ENCODE measurements around the gene SLC35C1. TPM values are rescaled to one million over a fixed set of nuclear protein-coding genes. Genes with fewer than 3 reads are reported as not detected.
A peak's percentile ranks its signal among the peaks of the same experiment; 100 is the strongest.

SLC35C1 gene
- total RNA-seq (1 to 10 TPM; 4.5 to 9.6 (median 6.1) TPM), polyA plus RNA-seq (10 to 100 TPM in 1 of 2 donors, 1 to 10 TPM in 1; 5.2 to 14.1 TPM)
- long read RNA-seq, donor 1, full-length matches to known transcripts: 15 of 18 reads
- long read RNA-seq, donor 1, partial matches to known transcripts: 3 of 18 reads
- long read RNA-seq, donor 1, other reads (novel, unspliced or antisense): 0 of 18 reads
- long read RNA-seq, donor 2, full-length matches to known transcripts: 13 of 19 reads
- long read RNA-seq, donor 2, partial matches to known transcripts: 5 of 19 reads
- long read RNA-seq, donor 2, other reads (novel, unspliced or antisense): 1 of 19 reads
- long read RNA-seq, donor 3, full-length matches to known transcripts: 23 of 31 reads
- long read RNA-seq, donor 3, partial matches to known transcripts: 6 of 31 reads
- long read RNA-seq, donor 3, other reads (novel, unspliced or antisense): 2 of 31 reads

DNA sequence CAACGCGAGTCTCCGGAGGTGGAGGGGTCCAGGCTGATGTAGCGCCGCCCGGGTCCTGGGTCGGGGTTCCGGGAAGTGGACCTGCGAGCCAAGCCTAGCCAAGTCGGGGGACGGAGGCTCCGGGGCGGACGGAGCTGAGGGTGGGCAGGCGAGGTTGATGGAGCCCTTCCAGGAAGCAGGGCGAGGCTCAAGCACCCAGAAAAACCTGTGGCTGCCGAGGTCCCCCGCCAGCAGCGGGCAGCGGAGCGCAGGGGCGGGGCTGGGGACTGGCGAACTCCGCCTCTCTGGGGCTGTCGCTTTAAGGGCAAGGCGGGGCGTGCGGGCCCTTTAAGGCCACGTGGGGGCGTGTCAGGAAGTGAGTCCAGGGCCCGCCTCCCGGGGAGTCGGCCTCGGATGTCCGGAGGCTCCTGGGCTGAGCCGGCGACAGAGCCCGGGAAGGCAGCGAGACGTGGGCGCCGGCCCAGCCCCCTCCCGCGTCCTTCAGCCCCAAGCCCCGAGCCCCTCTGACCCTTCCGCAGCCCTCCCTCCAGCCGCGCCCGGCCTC lies at the start of gene SLC35C1:
Gene SLC35C1, plus strand, starts transcription at position 389 of the 544 bp plus-strand sequence. CDS start 653 bp downstream, outside the sequence.
- H3K9me3 ChIP-seq: no peaks in the 10 kb centered on the region
- ATAC-seq: peak; percentile 94 to 98 (median 97)
- intact Hi-C loops (cut with DNase I): loop anchor here in 4 of 10 donors (1.0 to 5.0 kb wide), 4 partner anchors 37 to 42 kb away; partner anchors contain the start of gene CRY2 (in 3 of the 4)
- peak within 1 kb of the TSS; percentile 59 to 93 (median 90) for H3K27ac ChIP-seq
- H3K4me1 ChIP-seq: peaks cover 14 to 56% (median 39%) of the 10 kb centered on the region in 9 donors
- peak in 6 of 9 donors; percentile 11 to 57 (median 33) for TF ChIP-seq CTCF (IDR thresholded peaks at IDR 0.05)
- H3K36me3 ChIP-seq: peaks cover 0 to 35% (median 3%) of the 10 kb centered on the region in 9 donors
- peak within 1 kb of the TSS; percentile 53 to 95 (median 78) for H3K4me3 ChIP-seq
- peak; percentile 97 for DNase-seq
- WGBS, 2 donors: 0 to 1% methylated on average over 48 to 49 of the region's 49 CpGs
- no peaks in the 10 kb centered on the region for H3K27me3 ChIP-seq

- DNase-seq: peak in 1 of 2 donors; percentile 21
- no peaks in the 10 kb centered on the region for H3K36me3 ChIP-seq
- peaks cover 2 to 27% (median 22%) of the 10 kb centered on the region in 9 donors for H3K4me1 ChIP-seq
- intact Hi-C loops (cut with DNase I): no loop called here
- TF ChIP-seq CTCF (IDR thresholded peaks at IDR 0.05): no peak
- H3K27ac ChIP-seq: peak overlapping the region in 8 of 10 donors; percentile 18 to 67 (median 48)
- H3K4me3 ChIP-seq: no peak overlapping the region
- no peaks in the 10 kb centered on the region for H3K27me3 ChIP-seq
- peak in 2 of 8 donors; percentile 11 to 36 for ATAC-seq
- WGBS, 2 donors: 39 to 46% methylated on average over 13 to 14 of the region's 14 CpGs
- H3K9me3 ChIP-seq: no peaks in the 10 kb centered on the region
These were observed 49.6 kb upstream of the SLC35C1 start for GRCh38 chr11:45755281-45755859.

GRCh38 chr11:45756384-45757010 lies 48.5 kb upstream of the SLC35C1 start:
- WGBS, 2 donors: 71 to 77% methylated on average over 13 of the region's 13 CpGs

More at GRCh38 chr11:45756384-45757010, 48.5 kb upstream of the SLC35C1 start:
- H3K4me3 ChIP-seq: no peak overlapping the region
- H3K4me1 ChIP-seq: peaks cover 2 to 27% (median 22%) of the 10 kb centered on the region in 9 donors
- H3K9me3 ChIP-seq: no peaks in the 10 kb centered on the region
- TF ChIP-seq CTCF (IDR thresholded peaks at IDR 0.05): no peak
- ATAC-seq: no peak
- no peak for DNase-seq
- intact Hi-C loops (cut with DNase I): no loop called here
- H3K36me3 ChIP-seq: no peaks in the 10 kb centered on the region
- no peaks in the 10 kb centered on the region for H3K27me3 ChIP-seq
- H3K27ac ChIP-seq: no peak overlapping the region
